Nucleus accumbens (tissue), 56 donors: Measurements from ENCODE around the gene B3GAT1.
A peak's percentile ranks its signal among the peaks of the same experiment; 100 is the strongest.

Experiments used
- DNase-seq, 56 donors: peaks; one replicate each; lab custom pipeline; 2025; lab: John Stamatoyannopoulos, UW

B3GAT1 gene

GRCh38 chr11:134397304-134398078 is 14.6 kb downstream of the B3GAT1 start:
- no peak for DNase-seq

GRCh38 chr11:134395002-134395401 is 17.0 kb downstream of the B3GAT1 start:
- peak in 1 of 56 donors; percentile 22 for DNase-seq

- no peak for DNase-seq
Measured at GRCh38 chr11:134394311-134394710, 17.7 kb downstream of the B3GAT1 start.

- peak in 38 of 56 donors; percentile 10 to 67 (median 38) for DNase-seq
Measured at GRCh38 chr11:134393638-134394037, 18.4 kb downstream of the B3GAT1 start.

- no peak for DNase-seq
Measured at GRCh38 chr11:134392953-134393615, 19.0 kb downstream of the B3GAT1 start.

- DNase-seq = no peak
Measured at GRCh38 chr11:134391656-134392055, 20.4 kb downstream of the B3GAT1 start.

GRCh38 chr11:134390706-134391569 is 21.1 kb downstream of the B3GAT1 start:
- no peak for DNase-seq

- DNase-seq = no peak
Measured at GRCh38 chr11:134389464-134390180, 22.4 kb downstream of the B3GAT1 start.

- DNase-seq = no peak
Measured at GRCh38 chr11:134388590-134388989, 23.5 kb downstream of the B3GAT1 start.

GRCh38 chr11:134387501-134387900 is 24.5 kb downstream of the B3GAT1 start:
- DNase-seq = no peak

- DNase-seq = no peak
Measured at GRCh38 chr11:134386945-134387344, 25.1 kb downstream of the B3GAT1 start.

- peak in 28 of 56 donors; percentile 12 to 65 (median 38) for DNase-seq
Measured at GRCh38 chr11:134385774-134386565, 26.1 kb downstream of the B3GAT1 start.

GRCh38 chr11:134385171-134385570 is 26.9 kb downstream of the B3GAT1 start:
- no peak for DNase-seq

- DNase-seq = no peak
Measured at GRCh38 chr11:134384406-134384805, 27.6 kb downstream of the B3GAT1 start.

- DNase-seq = no peak
Measured at GRCh38 chr11:134383576-134384221, 28.3 kb downstream of the B3GAT1 start.

GRCh38 chr11:134382830-134383229 is 29.2 kb downstream of the B3GAT1 start:
- DNase-seq = no peak

- no peak for DNase-seq
Measured at GRCh38 chr11:134382257-134382656, 29.8 kb downstream of the B3GAT1 start.

GRCh38 chr11:134380785-134381184 is 31.3 kb downstream of the B3GAT1 start:
- no peak for DNase-seq

- no peak for DNase-seq
Measured at GRCh38 chr11:134380229-134380628, 31.8 kb downstream of the B3GAT1 start.
